Middle frontal gyrus (tissue), 1 donor: ENCODE measurements around the gene DLGAP3.
A peak's percentile ranks its signal among the peaks of the same experiment; 100 is the strongest.

Experiments
- DNase-seq: peaks from one replicate; pipeline ENCODE4 v3.0.0-alpha.2; 2015; ENCODE audit warnings: low spot score; ENCODE audit errors: extremely low spot score

Gene DLGAP3

GRCh38 chr1:34867415-34867814, 62.0 kb downstream of the DLGAP3 start:
- DNase-seq: no peak

GRCh38 chr1:34866762-34867109, 62.7 kb downstream of the DLGAP3 start:
- no peak for DNase-seq

DNA sequence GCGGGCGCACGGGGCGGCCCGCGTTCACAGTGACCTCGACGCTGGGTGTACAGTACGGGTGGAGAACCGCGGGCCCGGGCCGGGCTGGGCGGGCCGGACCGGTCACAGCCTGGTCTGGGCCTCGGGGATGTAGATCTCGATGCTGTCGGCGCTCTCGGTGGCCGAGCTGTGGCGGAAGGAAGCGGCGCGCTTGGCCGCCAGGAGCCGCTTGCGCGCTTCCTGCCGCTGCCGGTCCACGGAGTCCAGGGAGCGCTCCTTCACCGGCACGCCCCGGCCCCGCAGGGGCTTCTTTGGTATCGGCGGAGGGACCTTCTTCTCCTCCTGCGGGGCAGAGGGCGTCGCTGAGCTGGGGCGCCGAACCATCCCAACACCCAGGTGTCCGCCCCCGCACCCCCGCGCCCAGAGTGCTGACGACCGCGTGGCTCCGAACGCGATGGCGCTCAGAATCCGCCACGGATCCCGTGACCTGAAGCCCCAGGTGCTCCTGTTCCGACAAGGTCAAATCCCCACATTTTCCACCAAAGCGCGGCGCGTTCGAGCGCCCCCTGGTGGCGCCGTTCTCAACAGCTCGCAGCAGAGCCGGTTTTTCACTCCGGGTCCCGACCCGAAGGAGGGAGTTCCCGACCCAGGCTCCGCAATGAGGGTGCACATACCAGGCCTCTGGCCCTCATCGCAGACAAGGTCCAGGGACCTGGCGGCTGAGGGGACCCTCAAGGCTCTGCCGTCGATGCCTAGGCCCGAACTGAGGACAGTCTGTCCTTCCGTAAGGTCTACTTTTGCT, 63.3 kb downstream of the DLGAP3 start:
- DNase-seq: no peak

GRCh38 chr1:34865573-34865972, 63.9 kb downstream of the DLGAP3 start:
- no peak for DNase-seq

- DNase-seq: no peak
Observed at GRCh38 chr1:34864759-34865158, 64.7 kb downstream of the DLGAP3 start.

DNA sequence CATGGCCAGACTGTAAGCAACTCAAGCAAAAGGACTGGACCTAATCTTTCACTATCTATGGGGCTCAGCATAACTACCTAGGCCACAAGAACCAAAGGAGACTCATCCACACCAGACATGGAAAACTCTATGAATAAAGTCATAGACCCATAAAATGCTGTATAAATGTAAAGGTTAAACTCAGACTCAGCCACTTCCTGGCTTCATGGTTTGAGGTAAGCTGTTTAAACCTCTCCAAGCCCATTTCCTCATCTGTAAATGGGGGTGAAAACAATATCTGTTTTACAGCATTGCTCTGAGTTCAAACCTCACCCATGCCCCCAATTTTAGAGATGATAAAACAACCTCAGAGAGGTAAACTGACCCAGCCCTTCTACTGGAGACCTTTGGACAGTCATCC, 65.9 kb downstream of the DLGAP3 start:
- DNase-seq: no peak

DNA sequence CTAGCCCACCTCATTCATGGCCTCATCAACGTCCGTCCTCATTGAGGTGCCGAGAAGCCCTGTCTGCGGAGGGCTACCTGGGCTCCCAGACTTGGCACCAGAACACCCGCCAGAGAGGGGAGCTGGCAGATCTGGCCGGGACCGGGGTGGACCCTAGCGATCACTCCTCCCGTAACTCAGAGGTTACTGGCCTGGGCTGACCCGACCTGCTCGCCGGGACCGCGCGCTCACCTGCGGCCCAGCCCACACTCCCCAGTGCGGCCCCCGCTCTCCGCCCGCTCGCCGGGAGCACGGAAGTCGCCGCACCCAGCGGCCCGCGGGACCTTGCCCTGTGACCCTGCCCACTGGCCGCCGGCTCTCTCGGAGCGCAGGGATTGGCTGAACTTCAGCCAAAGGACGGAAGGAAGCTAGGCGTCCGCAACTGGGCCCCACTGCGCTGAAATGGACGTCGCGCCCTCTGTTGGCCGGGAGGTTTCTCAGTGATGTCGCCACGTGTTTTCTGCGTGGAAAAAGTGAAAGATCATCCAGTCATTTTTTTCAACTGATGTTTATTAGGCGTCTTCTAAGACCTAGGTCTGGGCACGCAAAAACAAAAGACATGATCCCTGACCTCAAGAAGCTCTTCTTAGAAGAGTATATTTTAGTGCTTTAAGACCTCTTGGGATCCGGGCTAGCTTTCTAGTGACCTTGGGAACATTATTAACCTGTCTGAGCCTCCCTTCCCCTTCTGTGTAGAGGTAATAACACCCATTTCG, 69.8 kb downstream of the DLGAP3 start, which contains the start of gene SMIM12:
SMIM12 (minus strand) TSS at position 304 of the 755 bp plus-strand sequence. CDS start 3,772 bp downstream, outside the sequence.
- DNase-seq: peak; percentile 86

DNA sequence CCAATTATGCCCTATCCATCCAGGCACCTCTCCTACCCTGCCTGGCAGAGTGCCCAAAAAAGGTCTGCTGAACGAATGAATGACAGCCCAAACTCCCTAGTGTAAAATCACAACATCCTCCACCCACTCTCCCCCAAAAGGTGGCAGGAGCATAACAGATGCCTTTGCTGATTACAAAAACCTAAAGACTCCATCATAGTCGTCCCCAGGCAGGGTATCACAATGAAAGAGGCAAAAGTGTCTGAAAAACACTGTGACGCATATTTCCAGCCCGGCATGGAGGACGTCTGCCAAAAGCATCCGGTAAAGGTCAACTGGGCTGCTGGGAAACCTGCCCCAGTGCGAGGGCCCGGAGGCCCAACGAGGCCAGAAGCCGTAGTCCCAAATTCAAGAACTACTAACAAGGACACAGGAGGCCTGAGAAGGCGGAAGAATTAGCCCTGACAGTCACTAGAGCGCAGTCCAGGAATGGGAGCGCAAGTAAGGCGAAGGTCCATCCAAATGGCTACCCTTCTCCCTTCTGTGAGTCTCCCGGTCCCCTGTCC, 70.5 kb downstream of the DLGAP3 start:
- no peak for DNase-seq

GRCh38 chr1:34856697-34857096, 72.8 kb downstream of the DLGAP3 start:
- DNase-seq: no peak

GRCh38 chr1:34852677-34853217, 76.7 kb downstream of the DLGAP3 start:
- DNase-seq: peak; percentile 88

- DNase-seq: no peak
Observed at GRCh38 chr1:34851431-34852105, 77.9 kb downstream of the DLGAP3 start.

DNA sequence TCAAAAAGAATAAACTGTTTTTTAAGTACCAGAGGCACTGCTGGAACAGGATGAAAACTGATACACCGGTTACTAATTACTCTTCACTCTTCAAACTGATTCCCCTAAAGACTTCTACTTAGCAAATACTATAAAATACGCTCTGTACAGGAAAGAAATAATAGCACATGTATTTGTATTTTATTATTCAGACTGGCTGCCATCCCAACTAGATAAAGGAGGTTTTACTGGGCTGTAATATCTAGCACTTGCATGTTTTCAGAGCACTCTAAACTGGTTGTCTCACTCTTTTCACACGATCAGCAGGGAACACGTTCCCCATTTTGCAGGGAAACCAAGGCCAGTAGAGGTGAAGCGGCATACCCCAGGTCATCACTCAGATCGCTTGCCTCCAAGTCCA, 79.1 kb downstream of the DLGAP3 start:
- no peak for DNase-seq

DNA sequence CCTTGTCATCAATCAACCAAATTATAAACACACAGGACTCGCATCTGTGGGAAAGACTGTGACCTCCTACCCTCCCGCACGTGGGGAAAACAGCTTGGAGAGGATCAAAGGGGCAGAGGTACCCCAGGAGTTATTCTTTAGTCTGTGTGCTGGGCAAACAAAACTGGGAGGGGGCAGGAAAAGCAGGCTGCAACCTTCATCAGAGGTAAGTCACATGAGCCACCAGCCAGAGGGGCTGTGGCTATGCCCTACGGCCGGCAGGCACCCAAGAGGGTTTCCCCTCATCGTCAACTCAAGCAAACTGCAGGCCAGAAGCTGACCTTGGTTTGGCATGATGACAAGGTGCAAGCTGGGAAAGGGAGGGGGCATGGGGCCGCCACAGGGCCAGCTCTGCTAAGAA, 82.4 kb downstream of the DLGAP3 start:
- DNase-seq: no peak

- no peak for DNase-seq
Observed at GRCh38 chr1:34846265-34846664, 83.2 kb downstream of the DLGAP3 start.

DNA sequence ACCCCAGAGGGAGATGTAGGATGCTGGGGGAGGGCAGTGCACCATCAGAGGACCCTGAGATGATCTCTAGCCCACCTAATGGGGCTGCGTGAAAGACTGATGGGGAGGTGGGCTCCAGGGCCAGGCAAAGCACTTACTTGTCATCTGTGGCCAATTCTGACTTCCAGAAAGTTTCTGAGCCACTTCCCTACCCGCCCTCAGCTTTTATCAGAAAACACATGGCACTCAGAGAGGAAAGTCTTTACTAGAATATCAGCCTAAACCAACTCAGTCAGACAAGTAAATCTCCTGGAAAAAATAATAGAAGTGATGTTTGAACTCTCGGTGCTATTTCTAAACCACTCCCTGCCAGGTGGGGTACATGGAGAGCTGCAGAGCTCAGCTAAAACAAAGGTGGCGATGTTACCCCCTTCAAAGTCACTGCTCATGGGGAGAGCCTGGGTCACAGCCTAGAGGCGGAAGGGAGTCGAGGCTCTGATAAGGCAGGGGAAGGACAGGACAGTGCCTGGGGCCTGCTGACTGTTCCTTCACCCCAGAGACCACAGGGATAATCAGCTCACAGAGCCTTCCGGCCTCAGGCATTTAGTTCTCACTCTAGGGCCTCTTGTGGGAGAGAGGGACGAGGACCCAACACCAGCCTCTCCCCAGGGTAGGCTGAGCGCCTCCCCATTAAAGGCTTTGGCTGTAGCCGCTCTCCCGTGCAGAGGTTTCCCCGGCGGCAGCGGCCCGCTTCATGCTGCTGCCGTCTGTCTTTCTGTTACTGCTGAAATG, 84.1 kb downstream of the DLGAP3 start:
- no peak for DNase-seq

- DNase-seq: no peak
Observed at GRCh38 chr1:34844252-34844634, 85.2 kb downstream of the DLGAP3 start.

GRCh38 chr1:34843392-34844251, 85.8 kb downstream of the DLGAP3 start:
- DNase-seq: no peak

GRCh38 chr1:34842952-34843371, 86.5 kb downstream of the DLGAP3 start:
- DNase-seq: no peak

DNA sequence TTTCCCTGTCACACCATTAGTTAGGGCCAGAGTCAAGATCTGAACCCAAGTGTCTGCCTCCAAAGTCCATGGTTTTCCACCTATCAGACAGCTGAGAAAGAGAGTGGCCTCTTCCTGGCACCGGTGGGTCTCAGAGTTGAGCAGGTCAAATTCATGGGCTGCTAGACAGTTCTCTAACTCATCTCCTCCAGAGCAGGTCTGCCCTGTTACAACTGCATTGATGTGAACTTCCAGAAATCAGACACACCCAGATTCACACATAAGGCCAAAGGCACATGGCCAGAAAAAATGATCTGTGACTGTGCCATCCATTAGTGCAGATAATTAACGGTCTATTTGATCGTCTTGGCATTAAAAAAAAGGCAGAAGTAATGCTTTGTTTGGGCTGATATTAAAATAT, 87.4 kb downstream of the DLGAP3 start:
- DNase-seq: no peak

DNA sequence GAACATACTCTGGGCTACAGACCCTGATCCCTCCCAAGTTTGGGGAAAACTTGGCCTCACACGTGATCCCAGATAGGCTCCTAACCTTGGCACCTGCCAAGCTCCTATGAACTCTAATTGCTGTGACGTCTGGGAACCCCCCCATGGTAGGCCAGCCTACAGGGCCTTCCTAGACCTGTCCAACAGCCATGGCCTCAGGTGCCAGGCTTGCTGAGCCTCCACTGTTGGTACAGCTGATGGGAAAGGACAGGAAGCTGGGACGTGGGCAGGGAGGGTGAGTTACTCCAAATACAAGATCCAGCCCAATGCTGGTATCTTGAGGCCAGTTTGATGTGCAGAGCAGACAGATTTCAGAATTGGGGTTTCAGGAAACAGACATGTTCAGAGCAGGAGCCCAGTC, 89.0 kb downstream of the DLGAP3 start:
- DNase-seq: no peak
